ENCODE results near the gene CEP104.

CEP104 gene

GRCh38 chr1:3893190-3893589 lies 36.2 kb upstream of the CEP104 start:
- no peak for DNase-seq

- no peak for DNase-seq
These were observed 35.7 kb upstream of the CEP104 start for GRCh38 chr1:3892748-3893147.

GRCh38 chr1:3891329-3891865 lies 34.4 kb upstream of the CEP104 start:
- no peak for DNase-seq

- peak in 1 of 5 donors; percentile 47 for DNase-seq
These were observed 33.6 kb upstream of the CEP104 start for GRCh38 chr1:3890389-3891328.

GRCh38 chr1:3889936-3890335 lies 32.9 kb upstream of the CEP104 start:
- DNase-seq: no peak

- DNase-seq: no peak
These were observed 31.3 kb upstream of the CEP104 start for GRCh38 chr1:3888301-3888700.

GRCh38 chr1:3886691-3887090 lies 29.7 kb upstream of the CEP104 start:
- DNase-seq: no peak

GRCh38 chr1:3886106-3886670 lies 29.2 kb upstream of the CEP104 start:
- no peak for DNase-seq

- no peak for DNase-seq
These were observed 28.6 kb upstream of the CEP104 start for GRCh38 chr1:3885611-3886010.

GRCh38 chr1:3884966-3885365 lies 28.0 kb upstream of the CEP104 start:
- no peak for DNase-seq

- DNase-seq: peak in 1 of 5 donors; percentile 15
These were observed 26.3 kb upstream of the CEP104 start for GRCh38 chr1:3883194-3883925.

GRCh38 chr1:3881193-3881480 lies 24.1 kb upstream of the CEP104 start:
- DNase-seq: no peak

- no peak for DNase-seq
These were observed 23.6 kb upstream of the CEP104 start for GRCh38 chr1:3880429-3881192.

- no peak for DNase-seq
These were observed 22.9 kb upstream of the CEP104 start for GRCh38 chr1:3879787-3880428.

GRCh38 chr1:3879099-3879498 lies 22.1 kb upstream of the CEP104 start:
- no peak for DNase-seq

- DNase-seq: no peak
These were observed 19.7 kb upstream of the CEP104 start for GRCh38 chr1:3876716-3877115.

- no peak for DNase-seq
These were observed 17.7 kb upstream of the CEP104 start for GRCh38 chr1:3874736-3875135.

GRCh38 chr1:3872546-3872945 lies 15.5 kb upstream of the CEP104 start:
- no peak for DNase-seq

GRCh38 chr1:3871451-3871805 lies 14.4 kb upstream of the CEP104 start:
- no peak for DNase-seq

GRCh38 chr1:3869751-3870301 lies 12.8 kb upstream of the CEP104 start:
- DNase-seq: no peak

GRCh38 chr1:3868464-3869006 lies 11.5 kb upstream of the CEP104 start:
- DNase-seq: no peak

Measured in T-helper 1 cell (primary cell).